DMS53 (cell line): ENCODE data around the gene VPS36.
"Not testable (repeated sequence)": the region's sequence is repeated elsewhere in the genome, so short reads cannot be mapped to it uniquely, and the experiment has no call there.

Source experiments
- DNase-seq: peaks from one replicate; lab custom pipeline; 2025; lab: John Stamatoyannopoulos, UW

Gene VPS36

DNA sequence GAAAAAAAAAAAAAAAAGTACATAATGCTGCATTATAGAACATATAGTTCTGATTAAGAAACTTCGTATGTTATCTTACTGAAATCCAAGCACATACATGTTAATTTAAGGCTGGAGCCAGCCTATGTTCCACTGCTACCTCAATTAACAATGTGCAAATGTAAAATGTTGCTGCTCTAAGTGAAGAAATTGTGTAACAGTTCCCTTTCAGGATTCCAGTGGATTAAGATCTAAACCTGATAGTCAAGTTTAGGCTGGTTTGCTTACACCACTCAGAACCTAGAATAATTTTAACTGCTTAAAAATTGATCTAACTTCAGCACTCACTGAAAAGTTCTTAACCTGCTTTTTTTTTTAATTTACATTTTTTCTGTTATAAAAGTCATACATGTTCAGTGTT, 4.2 kb downstream of the VPS36 start:
- no peak for DNase-seq

DNA sequence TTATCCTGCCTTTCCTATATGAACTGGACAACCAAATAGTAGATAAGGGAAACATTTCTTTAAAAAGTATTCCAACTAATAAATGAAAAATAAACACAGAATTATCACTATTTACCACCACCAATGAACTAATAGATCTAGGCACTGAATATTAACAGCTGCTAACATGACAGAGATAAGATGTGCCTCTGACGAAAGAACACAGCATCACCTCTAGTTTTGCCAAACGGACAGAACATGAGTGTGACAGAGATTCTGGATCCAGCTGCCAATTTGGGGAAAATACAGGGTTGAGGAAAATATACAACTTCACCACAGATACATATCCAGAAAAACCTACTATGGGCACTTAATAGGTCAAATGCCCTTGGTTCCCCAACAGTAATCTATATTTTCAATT, 18.0 kb downstream of the VPS36 start:
- no peak for DNase-seq

- peak; percentile 25 for DNase-seq
These were observed 22.1 kb downstream of the VPS36 start for GRCh38 chr13:52428295-52428694.

- no peak for DNase-seq
These were observed 29.2 kb downstream of the VPS36 start for GRCh38 chr13:52421216-52421615.

DNA sequence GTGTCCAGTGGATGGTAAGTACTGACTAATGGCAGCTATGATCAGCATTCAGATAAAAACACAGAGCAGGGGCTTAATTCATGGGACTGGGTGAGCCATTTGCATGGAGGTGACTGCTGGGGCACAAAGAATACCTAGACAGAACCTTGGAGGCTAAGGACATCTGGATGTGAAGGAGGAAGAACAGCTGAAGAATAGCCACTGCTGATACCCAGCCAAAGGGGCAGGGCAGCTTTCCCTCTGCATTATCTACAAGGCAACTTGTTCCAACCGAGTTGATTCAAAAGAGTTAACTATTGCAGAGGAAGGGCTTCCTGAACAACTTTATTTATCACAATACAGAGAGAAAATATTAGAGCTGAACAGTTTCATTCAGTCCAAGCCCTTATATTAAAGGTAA, 31.4 kb downstream of the VPS36 start:
- DNase-seq, result no peak

DNA sequence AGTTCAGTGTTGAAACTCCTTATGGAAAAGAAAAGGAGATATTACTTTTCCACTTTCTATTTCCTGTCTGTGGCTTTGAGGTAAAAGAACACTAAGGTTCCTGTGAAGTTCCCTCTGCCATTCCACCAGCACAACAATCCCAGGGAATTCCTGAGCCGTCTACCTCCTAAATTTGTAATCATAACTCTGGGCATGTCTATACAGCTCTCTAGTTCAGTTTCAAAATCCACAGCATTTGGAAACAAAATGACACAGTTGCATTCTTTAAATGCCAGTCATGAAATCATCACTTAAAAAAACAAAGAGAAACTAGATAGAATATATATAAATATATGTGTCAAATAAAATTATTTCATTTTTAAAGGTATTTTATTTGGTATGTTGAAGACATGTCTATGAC, 35.5 kb downstream of the VPS36 start:
- DNase-seq, result no peak

DNA sequence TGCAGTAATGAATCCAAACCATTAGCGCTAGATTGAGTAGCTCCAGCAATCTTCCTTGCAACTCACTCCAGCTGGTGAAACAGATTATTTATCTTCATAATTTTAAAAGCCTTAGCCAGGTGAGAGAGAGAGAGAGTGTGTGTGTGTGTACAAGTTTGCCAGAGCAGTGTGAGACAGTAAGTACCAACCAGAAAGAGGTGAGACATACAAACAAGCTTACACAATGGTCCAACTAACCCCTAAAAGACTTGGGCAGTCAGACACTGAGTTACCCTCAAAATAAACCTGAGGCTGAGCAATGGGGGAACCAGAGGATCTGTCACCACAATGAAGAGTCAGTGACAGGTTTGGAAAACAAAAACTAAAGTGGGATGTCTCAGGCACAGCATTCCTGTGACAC, 36.4 kb downstream of the VPS36 start:
- no peak for DNase-seq

GRCh38 chr13:52412128-52412527, 38.3 kb downstream of the VPS36 start:
- DNase-seq, result no peak

DNA sequence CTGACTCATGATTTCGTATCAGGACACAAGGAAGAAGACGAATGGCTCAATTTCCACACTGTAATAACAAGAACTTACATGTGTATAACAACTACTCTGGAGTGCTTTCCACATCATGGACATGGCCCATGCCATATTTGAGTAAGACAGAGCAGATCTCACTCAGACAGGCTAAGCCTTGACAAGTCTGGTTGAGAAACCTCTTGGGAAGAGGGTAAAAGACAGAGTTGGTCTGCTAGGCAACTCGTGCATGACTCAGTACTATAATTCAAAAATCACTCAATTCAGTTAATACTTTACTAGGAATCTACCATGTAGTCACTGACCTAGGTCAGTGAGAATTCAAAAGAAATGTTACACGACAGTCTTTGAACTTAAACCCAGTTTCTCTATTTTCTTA, 38.8 kb downstream of the VPS36 start:
- no peak for DNase-seq

- DNase-seq, result not testable (repeated sequence)
These were observed 42.3 kb downstream of the VPS36 start for GRCh38 chr13:52408071-52408658.

- DNase-seq, result not testable (repeated sequence)
These were observed 43.0 kb downstream of the VPS36 start for GRCh38 chr13:52407436-52407835.

DNA sequence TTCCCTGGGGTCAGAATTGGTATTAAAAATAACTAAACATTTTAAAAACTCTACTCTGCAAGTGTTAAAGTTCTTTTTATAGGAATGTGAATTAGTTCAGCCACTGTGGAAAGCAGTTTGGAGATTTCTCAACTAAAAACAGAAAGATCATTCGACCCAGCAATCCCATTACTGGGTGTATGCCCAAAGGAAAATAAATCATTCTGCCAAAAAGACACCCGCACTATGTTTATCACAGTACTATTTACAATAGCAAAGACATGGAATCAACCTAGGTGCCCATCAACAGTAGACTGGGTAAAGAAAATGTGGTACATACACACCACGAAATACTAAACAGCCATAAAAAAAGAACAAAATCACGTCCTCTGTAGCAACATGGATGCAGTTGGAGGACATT, 43.8 kb downstream of the VPS36 start:
- no peak for DNase-seq

GRCh38 chr13:52405767-52406494, 44.5 kb downstream of the VPS36 start, which contains the start of gene THSD1:
Gene THSD1 (minus strand): TSS chr13:52406172. CDS start chr13:52402600, 3,572 bp downstream.
- peak; percentile 75 for DNase-seq

DNA sequence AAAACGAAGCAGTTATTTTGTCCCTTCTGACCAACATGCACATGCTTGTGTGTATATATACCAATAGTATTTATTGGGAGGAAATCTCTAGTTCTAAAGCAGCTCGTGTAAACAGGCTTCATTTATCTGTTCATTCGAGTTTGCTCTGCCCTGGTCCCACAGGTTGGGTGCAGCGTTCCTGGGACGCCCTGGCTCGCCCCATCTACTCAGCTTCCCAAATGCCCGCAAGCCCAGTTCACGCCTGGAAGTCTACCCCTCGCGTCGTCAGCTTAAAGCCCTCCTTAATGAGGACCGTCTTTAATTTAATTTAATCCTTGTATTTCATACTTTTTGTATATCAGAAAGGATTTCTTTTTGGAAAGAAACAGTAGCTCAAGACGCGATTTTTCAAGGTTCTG, 45.1 kb downstream of the VPS36 start:
- no peak for DNase-seq

- no peak for DNase-seq
These were observed 50.7 kb downstream of the VPS36 start for GRCh38 chr13:52399708-52400107.

DNA sequence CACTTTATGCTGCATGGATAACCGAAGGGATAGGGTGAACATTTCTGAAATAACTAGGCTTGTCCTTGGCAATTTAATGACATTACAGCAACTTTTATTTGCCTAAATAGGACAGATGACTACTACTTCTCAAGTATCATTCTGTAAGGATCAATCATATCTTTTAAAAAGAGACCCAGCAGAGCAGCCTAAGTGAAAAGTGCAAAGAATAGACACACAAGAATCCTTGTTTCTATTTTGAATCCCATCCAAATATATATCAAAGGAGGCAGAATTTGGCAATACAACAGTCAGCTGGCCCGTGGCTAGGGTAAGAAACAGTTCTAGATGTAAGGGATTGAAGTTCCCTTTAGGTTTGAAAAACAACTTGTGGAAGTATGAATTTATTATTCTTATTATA, 51.4 kb downstream of the VPS36 start:
- DNase-seq, result no peak

- no peak for DNase-seq
These were observed 54.7 kb downstream of the VPS36 start for GRCh38 chr13:52395704-52396103.

GRCh38 chr13:52394586-52394985, 55.8 kb downstream of the VPS36 start:
- DNase-seq, result no peak

GRCh38 chr13:52393572-52394357, 56.7 kb downstream of the VPS36 start:
- DNase-seq, result no peak

DNA sequence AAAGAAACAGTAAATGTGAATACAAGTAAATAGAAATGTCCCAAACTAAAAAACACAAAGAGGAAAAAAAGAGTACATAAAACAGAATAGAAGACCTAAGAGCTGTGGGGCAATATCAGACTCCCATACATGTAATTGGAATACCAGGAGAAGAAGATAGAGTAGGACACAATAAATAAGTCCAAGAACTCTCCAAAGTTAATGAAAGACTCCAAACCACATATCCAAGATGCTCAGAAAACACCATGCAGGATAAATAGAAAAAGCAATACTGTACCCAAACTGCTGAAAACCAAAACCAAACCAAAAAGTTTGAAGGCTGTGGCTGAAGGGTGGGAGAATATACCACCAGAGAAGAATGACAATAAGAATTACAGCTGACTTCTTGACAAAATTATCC, 62.7 kb downstream of the VPS36 start:
- no peak for DNase-seq

- no peak for DNase-seq
These were observed 64.6 kb downstream of the VPS36 start for GRCh38 chr13:52385870-52386269.

GRCh38 chr13:52383366-52383765, 67.1 kb downstream of the VPS36 start:
- DNase-seq, result no peak

DNA sequence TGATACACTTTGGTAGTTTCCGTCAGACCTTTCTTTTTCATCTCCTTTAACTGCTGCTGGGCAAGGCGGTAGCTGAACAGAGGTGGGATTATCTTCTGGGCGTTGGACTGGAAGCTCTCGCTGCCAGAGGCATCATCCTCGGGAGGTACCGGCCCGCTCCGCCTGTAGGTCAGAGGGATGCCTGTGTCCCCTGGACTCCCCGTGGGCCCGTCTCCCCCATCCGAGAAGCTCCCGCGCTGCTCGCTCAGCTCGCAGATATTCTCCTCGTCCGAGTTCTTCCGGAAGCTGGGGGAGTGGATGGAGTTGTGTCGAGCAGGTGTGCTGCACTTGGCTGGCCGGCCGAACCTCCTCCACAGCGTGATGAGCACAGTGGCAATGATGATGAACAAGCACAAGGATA, 72.1 kb downstream of the VPS36 start:
- DNase-seq, result no peak
